Breast epithelium (tissue), 3 donors: ENCODE results near the gene NEDD9.

ENCODE experiments used
- CTCF ChIP-seq, 3 donors: fragments of 450-650 bp; IDR thresholded peaks; one replicate each; pipeline ENCODE4 v1.5.1; 2016 to 2017; ENCODE audit warnings: antibody characterized with exemption in 3 of 3, mild to moderate bottlenecking in 3 of 3, moderate library complexity in 3 of 3
- POLR2A ChIP-seq: fragments of 450-650 bp; IDR thresholded peaks from one replicate; pipeline ENCODE4 v1.6.1; 2016; ENCODE audit warnings: antibody characterized with exemption, mild to moderate bottlenecking, moderate library complexity
- POLR2AphosphoS5 ChIP-seq, 3 donors: sonication (generic); formaldehyde crosslinking; IDR thresholded peaks; one replicate each; pipeline ENCODE4 v1.6.1; 2017; ENCODE audit warnings: antibody characterized with exemption in 3 of 3

DNA sequence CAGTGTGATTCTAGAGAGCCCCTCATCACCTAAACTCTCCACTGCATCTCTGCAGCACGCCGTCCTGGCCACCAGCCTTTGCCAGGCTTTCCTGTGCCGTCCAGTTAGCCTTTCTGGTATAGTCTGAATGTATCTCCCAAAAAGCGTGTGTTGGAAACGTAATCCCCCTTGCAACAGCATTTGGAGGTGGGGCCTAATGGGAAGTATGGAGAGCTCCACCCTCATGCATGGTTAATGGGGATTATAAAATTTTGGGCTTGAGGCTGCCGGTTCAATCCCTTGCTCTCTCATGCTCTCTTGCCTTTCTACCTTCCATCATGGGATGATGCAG, 53.4 kb downstream of the NEDD9 start:
- TF ChIP-seq CTCF (IDR thresholded peaks at IDR 0.05) (no peak), POLR2AphosphoS5 (IDR thresholded peaks at IDR 0.05) (no peak), POLR2A (no peak)
